ENCODE measurements around the gene PPP2R5D. TPM values are rescaled to one million over a fixed set of nuclear protein-coding genes. Genes with fewer than 3 reads are reported as not detected.
"Not testable (repeated sequence)": the region's sequence is repeated elsewhere in the genome, so short reads cannot be mapped to it uniquely, and the experiment has no call there.

PPP2R5D gene
- total and polyA plus RNA-seq, 2 of the 4 experiments (the other 2 are of a cell fraction) = 55.6 to 68.8 TPM

GRCh38 chr6:42954405-42954804 lies 30.0 kb upstream of the PPP2R5D start:
- H3K79me1 ChIP-seq (ENCODE audit: low read depth in 1 of 2, low read length in 2 of 2); H2BK20ac ChIP-seq (ENCODE audit: low read depth, low read length); H2AK9ac ChIP-seq (replicated peaks; ENCODE audit: low read depth, low read length, poor library complexity); H3K56ac ChIP-seq (ENCODE audit: extremely low read depth, insufficient read depth, low read length); H2AK5ac ChIP-seq (ENCODE audit: low read depth, low read length); dilution Hi-C loops (cut with HindIII; ENCODE audit: low sequenced_read_pairs, unreplicated experiment); H3K9ac ChIP-seq (ENCODE audit: low read depth, low read length); CTCF ChIA-PET; H3K4ac ChIP-seq (ENCODE audit: low read depth, low read length); BruUV-seq (replicated peaks); H3K27ac ChIP-seq (ENCODE audit: insufficient read depth, low read length); intact Hi-C loops (cut with micrococcal nuclease); H3K9me1 ChIP-seq (ENCODE audit: insufficient read depth, low read length); H3K36me3 ChIP-seq (ENCODE audit: control insufficient read depth, insufficient read depth, low read length); H4K20me1 ChIP-seq (ENCODE audit: insufficient read depth, low read length); H4K91ac ChIP-seq (ENCODE audit: insufficient read depth, low read depth, low read length); ATAC-seq (ENCODE audit: low read depth); H2BK15ac ChIP-seq (ENCODE audit: low read depth, low read length); in situ Hi-C loops (cut with MboI; ENCODE audit: low sequenced_read_pairs); H4K8ac ChIP-seq (ENCODE audit: low read depth in 2 of 2, low read length in 2 of 2); H3K27me3 ChIP-seq (ENCODE audit: control insufficient read depth, insufficient read depth, low read length); H4K5ac ChIP-seq (ENCODE audit: low read depth, low read length); H2AFZ ChIP-seq (replicated peaks; ENCODE audit: low read length, poor library complexity); H3K18ac ChIP-seq (ENCODE audit: low read depth, low read length); H3K9me3 ChIP-seq (ENCODE audit: control insufficient read depth, insufficient read depth, low read length); H2BK5ac ChIP-seq (ENCODE audit: low read depth, low read length, poor library complexity, severe bottlenecking); H3K4me2 ChIP-seq (ENCODE audit: low read depth, low read length); H3K23ac ChIP-seq (ENCODE audit: low read depth, low read length); H3K4me1 ChIP-seq (ENCODE audit: control insufficient read depth, insufficient read depth, low read length); H3K4me3 ChIP-seq (ENCODE audit: insufficient read depth, low read depth, low read length); DNase-seq; POLR2A ChIA-PET (ENCODE audit: unreplicated experiment); H3K14ac ChIP-seq (replicated peaks; ENCODE audit: low read depth, low read length); H2BK120ac ChIP-seq (ENCODE audit: low read depth, low read length): not testable (repeated sequence)
- WGBS, 2 experiments (ENCODE audit: extremely low coverage in 2 of 2, insufficient read length in 1 of 2) = no CpG with 5 or more reads among the region's 4 CpGs

Data from IMR-90 (cell line).